C4-2B (cell line): ENCODE results near the gene ELOVL6.

Experiments
- CTCF ChIP-seq: fragments of 450-650 bp; conservative IDR thresholded peaks from 2 replicates; pipeline ENCODE4 v1.5.1; 2017; ENCODE audit warnings: mild to moderate bottlenecking
- ZFX ChIP-seq: fragments of 450-650 bp; IDR thresholded peaks from 2 replicates; pipeline ENCODE4 v1.6.1; 2017

GRCh38 chr4:110139815-110140214 is 58.6 kb downstream of the ELOVL6 start:
- TF ChIP-seq CTCF (no peak), ZFX (no peak)
